GM12891 (cell line): ENCODE measurements around the gene KLF5.

Experiments
- DNase-seq: peaks from one replicate; pipeline ENCODE4 v3.0.0; 2011; ENCODE audit warnings: low spot score; ENCODE audit not compliant: insufficient read length
- FAIRE-seq: peaks from 2 replicates; lab custom pipeline; 2011; peaks lifted over from hg19 to GRCh38; lab: Jason Lieb, UNC
- PAX5 ChIP-seq: IDR thresholded peaks from 2 replicates; pipeline ENCODE4 v1.6.1; 2011; ENCODE audit warnings: low read length, moderate library complexity, mild to moderate bottlenecking; ENCODE audit not compliant: insufficient read depth, severe bottlenecking
- POLR2A ChIP-seq: IDR thresholded peaks from 2 replicates; pipeline ENCODE4 v1.6.1; 2011; ENCODE audit warnings: low read depth, low read length, control low read depth
- POLR2AphosphoS5 ChIP-seq: IDR thresholded peaks from 2 replicates; pipeline ENCODE4 v1.6.1; 2011; ENCODE audit warnings: low read depth, low read length, control low read depth
- POU2F2 ChIP-seq: IDR thresholded peaks from 2 replicates; pipeline ENCODE4 v1.6.1; 2011; ENCODE audit warnings: low read depth, mild to moderate bottlenecking, control low read depth, low read length, moderate library complexity
- SPI1 ChIP-seq: IDR thresholded peaks from 2 replicates; pipeline ENCODE4 v1.6.1; 2011; ENCODE audit warnings: low read depth, low read length, control low read depth
- TAF1 ChIP-seq: IDR thresholded peaks from 2 replicates; pipeline ENCODE4 v1.6.1; 2011; ENCODE audit warnings: low read depth, low read length, control low read depth

KLF5 gene

DNA sequence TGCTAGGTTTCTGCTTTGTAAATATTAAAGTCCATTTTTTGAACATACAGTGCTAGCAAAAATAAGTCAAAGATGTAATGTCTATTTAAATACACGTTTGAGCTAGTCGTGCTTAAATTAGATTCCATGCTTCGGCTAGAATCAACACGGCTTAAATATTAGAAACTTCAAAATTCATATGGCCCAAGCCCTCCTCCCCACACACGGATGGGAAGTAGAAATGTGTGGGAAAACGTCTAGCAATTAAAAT, 816 bp upstream of the KLF5 start:
- peak; percentile 5 for FAIRE-seq
- TF ChIP-seq POLR2AphosphoS5 (no peak), TAF1 (no peak)

DNA sequence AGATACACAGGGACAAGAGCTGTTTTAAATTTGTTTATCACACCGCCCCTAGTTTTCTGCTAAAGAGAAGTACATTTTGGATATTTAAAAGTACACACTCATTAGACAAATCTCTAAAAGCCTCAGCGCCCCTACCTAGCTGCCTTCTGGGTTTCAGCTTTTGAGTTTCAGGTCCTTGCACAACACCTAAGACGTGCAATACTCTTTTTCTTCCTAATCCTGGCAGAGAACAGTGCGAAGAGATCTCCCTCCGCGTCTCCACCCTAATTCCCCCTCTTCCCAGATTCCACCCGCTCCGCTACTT, 421 bp upstream of the KLF5 start:
- TF ChIP-seq TAF1 (no peak), POLR2AphosphoS5 (no peak), POU2F2 (no peak), SPI1 (no peak), POLR2A (no peak), PAX5 (no peak)
- DNase-seq (no peak), FAIRE-seq (no peak)

More for the DNA sequence above, 816 bp upstream of the KLF5 start:
- no peak for DNase-seq

DNA sequence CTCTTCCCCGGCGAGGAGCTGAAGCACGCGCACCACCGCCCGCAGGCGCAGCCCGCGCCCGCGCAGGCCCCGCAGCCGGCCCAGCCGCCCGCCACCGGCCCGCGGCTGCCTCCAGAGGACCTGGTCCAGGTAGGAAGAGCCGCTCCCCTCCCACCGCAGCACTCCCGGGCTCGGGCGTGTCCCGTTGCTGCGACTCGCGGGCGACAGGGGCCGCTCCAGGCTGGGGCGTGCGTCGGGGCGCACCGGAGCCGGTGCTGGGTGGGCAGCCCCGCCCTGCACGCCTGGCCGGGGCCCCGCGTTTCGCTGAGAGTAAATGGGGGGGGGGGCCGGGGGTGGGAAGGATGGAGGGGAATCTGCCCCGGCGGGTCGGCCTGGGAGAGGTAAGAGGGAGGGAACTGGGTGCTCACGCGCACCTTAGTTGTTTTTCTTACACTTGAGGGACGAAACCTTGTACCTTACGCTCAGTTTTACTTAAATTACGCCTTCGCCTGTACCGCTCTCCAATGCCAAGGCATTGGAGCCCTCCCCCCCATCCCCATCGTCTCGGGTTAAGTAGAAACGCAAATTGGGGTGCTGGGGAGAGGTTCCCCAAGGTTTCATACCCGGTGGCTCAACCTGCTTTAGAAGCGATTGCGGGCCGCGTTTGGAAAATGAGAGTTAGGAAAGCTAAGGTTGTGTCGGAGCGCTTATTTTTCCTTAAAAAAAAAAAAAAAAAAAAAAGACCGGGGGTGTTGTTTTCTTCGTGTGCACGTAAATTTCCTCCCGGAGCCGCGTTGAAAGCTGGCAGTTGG, 850 bp downstream of the KLF5 start:
- no peak for TF ChIP-seq POU2F2
- TF ChIP-seq POLR2A: no peak
- TF ChIP-seq PAX5: no peak
- TF ChIP-seq TAF1: no peak
- TF ChIP-seq SPI1: no peak
- no peak for TF ChIP-seq POLR2AphosphoS5
- FAIRE-seq (no peak), DNase-seq (peak; percentile 42)

DNA sequence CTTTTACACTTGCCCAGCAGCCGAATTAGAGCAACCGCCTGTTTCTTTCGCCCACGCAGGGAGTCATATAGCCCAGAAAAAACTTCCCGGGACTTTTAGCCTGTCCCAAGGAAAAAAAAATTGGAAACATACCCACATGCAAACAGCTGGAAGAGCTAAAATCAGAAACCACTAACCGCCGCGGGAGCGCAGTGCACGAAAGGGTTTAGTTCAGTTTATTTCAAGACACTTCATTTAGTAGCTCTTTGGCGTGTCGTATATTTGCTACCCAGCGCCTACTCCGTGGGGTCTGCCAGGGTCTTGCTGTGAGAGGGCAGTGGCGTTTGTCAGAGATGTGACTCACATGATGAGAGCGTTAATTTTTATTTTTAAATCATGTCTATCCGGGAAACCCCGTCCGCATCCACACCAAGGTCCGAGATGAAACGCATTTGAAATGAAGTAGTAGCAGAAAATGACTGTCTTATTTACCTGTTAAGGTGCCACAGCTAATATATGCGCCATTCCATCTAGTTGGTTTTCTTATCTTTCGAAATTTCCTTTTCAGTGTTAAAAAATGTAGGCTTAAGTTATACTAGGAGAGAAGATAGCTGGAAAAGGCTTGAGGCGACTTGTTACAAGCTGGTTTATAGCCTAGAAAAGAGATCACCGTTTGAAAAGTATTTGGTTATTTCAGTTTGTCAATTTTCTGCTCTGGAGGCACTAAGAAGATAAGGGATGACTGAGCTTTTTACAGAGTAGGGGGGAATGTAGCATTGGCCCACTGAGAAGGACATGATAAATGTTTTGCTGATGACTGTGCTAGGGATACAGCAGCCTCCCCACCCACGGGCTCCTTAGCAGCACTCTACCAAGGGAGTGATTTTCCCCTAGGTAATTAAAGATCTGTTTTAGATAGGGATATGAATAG, 1.7 kb downstream of the KLF5 start:
- TF ChIP-seq POLR2AphosphoS5 (no peak), SPI1 (no peak), TAF1 (no peak), POU2F2 (no peak), PAX5 (no peak), POLR2A (no peak)
- FAIRE-seq (no peak), DNase-seq (no peak)

DNA sequence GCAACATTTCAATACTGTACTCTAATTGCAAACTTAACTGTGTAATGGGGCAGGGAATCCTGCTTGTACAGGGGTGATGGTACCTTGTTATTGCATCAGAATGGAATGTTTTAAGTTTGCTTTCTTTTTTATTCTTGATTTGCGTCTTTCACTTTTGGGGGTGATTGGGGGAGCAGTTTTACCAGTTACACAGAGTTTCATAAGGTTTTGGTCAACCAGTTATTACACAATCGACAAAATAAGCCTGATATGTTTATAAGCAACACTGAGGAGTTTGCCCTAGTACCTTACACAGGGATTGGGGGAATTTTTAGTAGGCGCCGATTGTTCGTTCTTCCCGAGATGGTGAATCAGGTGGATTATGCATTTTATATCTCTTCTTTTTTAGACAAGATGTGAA, 2.7 kb downstream of the KLF5 start:
- FAIRE-seq (no peak), DNase-seq (no peak)
- TF ChIP-seq TAF1 (no peak), SPI1 (no peak), POLR2AphosphoS5 (no peak), POLR2A (no peak), POU2F2 (no peak), PAX5 (no peak)

DNA sequence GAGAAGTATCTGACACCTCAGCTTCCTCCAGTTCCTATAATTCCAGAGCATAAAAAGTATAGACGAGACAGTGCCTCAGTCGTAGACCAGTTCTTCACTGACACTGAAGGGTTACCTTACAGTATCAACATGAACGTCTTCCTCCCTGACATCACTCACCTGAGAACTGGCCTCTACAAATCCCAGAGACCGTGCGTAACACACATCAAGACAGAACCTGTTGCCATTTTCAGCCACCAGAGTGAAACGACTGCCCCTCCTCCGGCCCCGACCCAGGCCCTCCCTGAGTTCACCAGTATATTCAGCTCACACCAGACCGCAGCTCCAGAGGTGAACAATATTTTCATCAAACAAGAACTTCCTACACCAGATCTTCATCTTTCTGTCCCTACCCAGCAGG, 3.1 kb downstream of the KLF5 start:
- TF ChIP-seq POLR2A: no peak
- no peak for TF ChIP-seq SPI1
- TF ChIP-seq POLR2AphosphoS5: no peak
- TF ChIP-seq POU2F2: no peak
- no peak for TF ChIP-seq PAX5
- TF ChIP-seq TAF1: no peak
- no peak for DNase-seq
- no peak for FAIRE-seq

DNA sequence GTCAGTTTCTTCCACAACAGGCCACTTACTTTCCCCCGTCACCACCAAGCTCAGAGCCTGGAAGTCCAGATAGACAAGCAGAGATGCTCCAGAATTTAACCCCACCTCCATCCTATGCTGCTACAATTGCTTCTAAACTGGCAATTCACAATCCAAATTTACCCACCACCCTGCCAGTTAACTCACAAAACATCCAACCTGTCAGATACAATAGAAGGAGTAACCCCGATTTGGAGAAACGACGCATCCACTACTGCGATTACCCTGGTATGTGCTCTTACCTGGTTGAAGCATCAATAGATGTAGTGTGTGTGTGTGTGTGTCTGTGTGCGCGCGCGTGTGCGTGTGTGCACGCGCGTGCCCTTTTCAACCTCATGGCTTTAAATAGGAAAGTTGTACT, 3.7 kb downstream of the KLF5 start:
- TF ChIP-seq POLR2A (no peak), TAF1 (no peak), POLR2AphosphoS5 (no peak), PAX5 (no peak), SPI1 (no peak), POU2F2 (no peak)
- FAIRE-seq: no peak

DNA sequence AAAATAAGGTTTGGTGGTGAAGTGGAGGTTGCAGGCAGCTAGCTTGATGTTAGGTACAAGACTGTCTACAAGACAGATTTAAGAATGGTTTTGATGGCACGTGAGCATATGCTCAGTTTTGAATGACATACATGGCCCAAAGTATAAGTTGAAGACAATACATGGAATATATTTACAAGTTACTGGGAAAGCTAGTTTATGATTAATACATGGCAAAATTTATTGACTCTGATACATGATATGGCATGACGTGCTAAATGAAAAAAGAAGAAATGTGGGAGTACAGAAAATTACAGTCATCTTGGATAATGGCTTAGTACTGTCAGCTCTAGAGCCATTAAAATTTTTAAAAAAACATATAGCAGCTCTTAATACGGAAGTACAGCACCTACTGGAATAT, 4.4 kb downstream of the KLF5 start:
- no peak for DNase-seq
- FAIRE-seq: no peak
- no peak for TF ChIP-seq SPI1
- no peak for TF ChIP-seq POU2F2
- no peak for TF ChIP-seq TAF1
- no peak for TF ChIP-seq POLR2AphosphoS5
- TF ChIP-seq PAX5: no peak
- TF ChIP-seq POLR2A: no peak

More for the DNA sequence above, 3.7 kb downstream of the KLF5 start:
- no peak for DNase-seq

DNA sequence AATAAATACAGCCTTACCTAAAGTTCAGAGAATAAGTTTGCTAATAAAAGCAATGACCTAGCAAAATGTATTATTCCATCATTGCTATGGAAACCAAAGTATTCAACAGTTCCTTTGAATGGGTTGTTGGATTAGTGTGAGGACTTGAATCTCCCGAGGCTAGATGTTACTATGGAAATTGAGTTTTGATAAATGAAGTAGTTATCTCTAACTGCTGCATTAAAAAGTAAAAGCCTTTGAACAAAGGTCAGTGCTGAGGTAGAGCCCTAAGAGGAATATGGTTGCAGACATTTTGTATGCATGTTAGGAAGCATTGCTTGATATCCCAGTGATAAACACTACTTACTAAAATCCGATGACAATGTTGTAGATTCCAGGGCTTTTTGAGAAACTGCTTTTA, 6.2 kb downstream of the KLF5 start:
- DNase-seq: no peak
- no peak for FAIRE-seq
- TF ChIP-seq POLR2A (no peak), TAF1 (no peak), POU2F2 (no peak), SPI1 (no peak), POLR2AphosphoS5 (no peak), PAX5 (no peak)

DNA sequence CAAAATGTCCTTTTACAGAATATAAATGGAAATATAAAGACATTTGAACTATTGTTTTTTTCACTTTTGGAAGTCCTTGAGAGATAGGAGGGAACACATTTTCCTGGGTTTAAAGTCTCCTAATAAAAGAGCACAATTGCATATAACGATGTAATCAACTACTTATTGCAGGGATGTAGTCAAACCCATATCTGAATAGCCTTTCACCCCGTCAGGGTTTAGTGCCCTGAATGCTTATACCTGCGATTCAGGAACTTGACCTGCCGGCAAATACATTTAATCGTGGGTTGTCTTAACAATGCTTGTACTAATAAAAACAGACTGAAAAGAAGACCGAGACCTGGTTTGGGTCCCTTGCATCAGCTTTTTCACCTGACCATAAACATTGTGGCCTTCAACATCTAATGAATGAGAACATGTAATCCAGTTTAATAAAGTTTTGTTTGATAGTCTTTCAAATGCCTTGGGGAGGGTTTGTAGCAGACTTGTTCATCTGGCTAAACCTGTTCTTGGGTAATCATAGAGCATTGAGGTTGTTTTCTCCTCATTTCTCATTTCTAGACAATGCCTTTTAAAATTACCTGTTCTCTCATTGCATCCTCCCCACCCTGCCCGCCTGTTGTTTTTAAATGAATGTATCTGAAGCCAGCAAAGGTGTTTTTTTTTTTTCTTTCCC, 7.0 kb downstream of the KLF5 start:
- TF ChIP-seq SPI1 (no peak), PAX5 (no peak), TAF1 (no peak), POLR2AphosphoS5 (no peak), POU2F2 (no peak), POLR2A (no peak)
- FAIRE-seq (no peak), DNase-seq (no peak)
